AG09319 (cell line): Measurements from ENCODE around the gene EIF4G3.
"Not testable (repeated sequence)": the region's sequence is repeated elsewhere in the genome, so short reads cannot be mapped to it uniquely, and the experiment has no call there.

Source experiments
- DNase-seq: peaks from one replicate; pipeline ENCODE4 v3.0.0-alpha.2; 2010; ENCODE audit warnings: low read depth; ENCODE audit errors: extremely low read depth
- CTCF ChIP-seq: IDR thresholded peaks from 2 replicates; pipeline ENCODE4 v1.5.1; 2011; ENCODE audit warnings: low read depth, mild to moderate bottlenecking, inconsistent platforms, low read length, moderate library complexity

The EIF4G3 gene

GRCh38 chr1:21212126-21212525, 35.4 kb upstream of the EIF4G3 start:
- no peak for DNase-seq

GRCh38 chr1:21208137-21208700, 31.5 kb upstream of the EIF4G3 start:
- DNase-seq, result not testable (repeated sequence)

More at GRCh38 chr1:21212126-21212525, 35.4 kb upstream of the EIF4G3 start:
- TF ChIP-seq CTCF, result no peak

- no peak for DNase-seq
- TF ChIP-seq CTCF, result no peak
Observed at GRCh38 chr1:21206117-21206516, 29.4 kb upstream of the EIF4G3 start.

GRCh38 chr1:21205416-21205815, 28.7 kb upstream of the EIF4G3 start:
- no peak for TF ChIP-seq CTCF

GRCh38 chr1:21201650-21202049, 25.0 kb upstream of the EIF4G3 start:
- no peak for TF ChIP-seq CTCF
- DNase-seq, result no peak

More at GRCh38 chr1:21205416-21205815, 28.7 kb upstream of the EIF4G3 start:
- no peak for DNase-seq

- not testable (repeated sequence) for DNase-seq
Observed at GRCh38 chr1:21201238-21201637, 24.5 kb upstream of the EIF4G3 start.

GRCh38 chr1:21200767-21201166, 24.1 kb upstream of the EIF4G3 start:
- no peak for DNase-seq
- TF ChIP-seq CTCF, result no peak

- DNase-seq, result no peak
- TF ChIP-seq CTCF, result no peak
Observed at GRCh38 chr1:21198929-21199328, 22.2 kb upstream of the EIF4G3 start.
